Measurements from ENCODE around the gene MMP3. TPM values are rescaled to one million over a fixed set of nuclear protein-coding genes. Genes with fewer than 3 reads are reported as not detected.
A peak's percentile ranks its signal among the peaks of the same experiment; 100 is the strongest.

The MMP3 gene
- total RNA-seq, 2 donors from 2014 or later, result not detected

DNA sequence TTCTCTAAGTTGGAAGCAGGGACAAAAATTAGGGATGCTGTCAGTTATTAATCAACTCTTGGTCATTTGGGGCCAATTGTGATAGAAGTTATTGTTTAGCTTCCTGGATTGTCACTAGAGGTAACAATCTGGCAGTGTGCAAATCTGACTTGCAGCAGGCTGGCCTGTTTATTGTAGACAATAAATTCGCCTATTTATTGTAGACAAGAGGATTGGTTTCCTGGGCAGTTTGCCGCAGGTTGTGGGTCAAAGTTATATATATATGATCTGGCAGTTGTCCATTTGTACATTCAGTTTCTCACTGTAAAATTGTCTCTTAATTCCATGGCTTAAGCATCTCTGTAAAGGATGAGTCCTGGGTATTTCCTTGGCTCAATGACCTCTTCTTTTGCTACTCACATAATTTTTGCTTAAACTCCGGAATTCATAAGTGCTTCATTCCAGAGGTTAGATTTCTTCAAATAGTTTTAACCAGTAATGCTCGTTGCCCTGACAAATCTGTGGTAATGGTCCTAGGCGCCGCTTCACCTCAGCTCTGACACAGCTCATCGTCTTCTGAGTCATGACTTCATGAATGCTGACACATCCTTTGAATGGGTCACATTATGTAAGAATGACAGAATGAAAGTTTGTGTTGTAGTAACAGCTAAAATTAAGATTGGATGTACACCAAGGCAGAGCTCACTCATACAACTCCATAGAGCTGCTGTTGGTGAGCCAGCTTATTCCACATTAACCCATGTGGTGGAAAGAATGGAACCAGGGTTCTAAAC lies 7.8 kb upstream of the MMP3 start:
- Mint-ChIP-seq H3K9me3 (no peaks in the 10 kb centered on the region), H3K36me3 (ENCODE audit: insufficient read depth in 2 of 2) (no peaks in the 10 kb centered on the region), H3K4me1 (ENCODE audit: low read depth) (no peaks in the 10 kb centered on the region), H3K4me3 (no peak overlapping the region), H3K27ac (no peak overlapping the region), H3K27me3 (ENCODE audit: low read depth) (no peaks in the 10 kb centered on the region)
- DNase-seq (no peak), ATAC-seq (replicated peaks in 1 of 2) (no peak)

DNA sequence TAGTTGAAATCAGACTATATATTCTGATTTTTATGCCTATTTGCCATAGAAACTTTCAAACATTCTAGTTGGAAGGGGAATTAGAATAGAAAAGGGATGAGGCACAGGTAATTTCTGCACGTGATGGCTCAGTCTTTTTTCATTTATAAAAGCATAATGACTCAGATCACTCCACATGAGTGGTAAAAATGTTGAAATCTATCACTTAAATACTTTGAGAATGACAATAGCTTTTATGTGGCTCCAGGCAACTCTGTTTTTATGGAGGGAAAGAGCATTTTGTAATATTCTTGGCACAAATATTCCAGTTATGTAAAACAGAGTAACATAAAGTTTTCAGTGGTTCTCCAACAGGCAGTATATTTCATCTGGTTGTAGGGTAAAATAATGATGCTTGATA lies 5.9 kb upstream of the MMP3 start:
- Mint-ChIP-seq H3K4me3 (no peak overlapping the region), H3K27ac (no peak overlapping the region), H3K36me3 (ENCODE audit: insufficient read depth in 2 of 2) (no peaks in the 10 kb centered on the region), H3K27me3 (ENCODE audit: low read depth) (no peaks in the 10 kb centered on the region), H3K4me1 (ENCODE audit: low read depth) (no peaks in the 10 kb centered on the region), H3K9me3 (no peaks in the 10 kb centered on the region)
- no peak for DNase-seq
- ATAC-seq (replicated peaks in 1 of 2), result no peak

DNA sequence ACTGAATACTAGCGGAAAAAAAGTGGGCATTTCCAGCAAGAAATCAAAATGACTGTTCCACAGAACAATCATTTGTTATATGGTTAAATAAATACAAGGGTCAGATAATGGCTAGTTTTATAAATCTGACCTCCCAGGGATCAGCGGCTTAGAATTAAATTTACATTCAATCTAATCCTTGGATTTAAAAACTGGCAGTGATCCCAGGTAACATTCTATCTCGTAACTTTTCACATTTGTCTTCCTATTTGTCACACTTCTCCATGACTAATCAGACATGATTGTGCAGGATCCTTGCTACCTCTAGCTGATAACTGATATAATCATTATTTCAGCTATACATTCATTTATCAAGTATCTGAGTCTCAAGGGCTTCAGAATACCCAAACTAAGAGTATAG lies 2.9 kb upstream of the MMP3 start:
- Mint-ChIP-seq H3K9me3 (no peaks in the 10 kb centered on the region), H3K4me3 (no peak overlapping the region), H3K4me1 (ENCODE audit: low read depth) (no peaks in the 10 kb centered on the region), H3K27me3 (ENCODE audit: low read depth) (no peaks in the 10 kb centered on the region), H3K36me3 (ENCODE audit: insufficient read depth in 2 of 2) (no peaks in the 10 kb centered on the region), H3K27ac (no peak overlapping the region)
- no peak for ATAC-seq (replicated peaks in 1 of 2)
- DNase-seq, result no peak

DNA sequence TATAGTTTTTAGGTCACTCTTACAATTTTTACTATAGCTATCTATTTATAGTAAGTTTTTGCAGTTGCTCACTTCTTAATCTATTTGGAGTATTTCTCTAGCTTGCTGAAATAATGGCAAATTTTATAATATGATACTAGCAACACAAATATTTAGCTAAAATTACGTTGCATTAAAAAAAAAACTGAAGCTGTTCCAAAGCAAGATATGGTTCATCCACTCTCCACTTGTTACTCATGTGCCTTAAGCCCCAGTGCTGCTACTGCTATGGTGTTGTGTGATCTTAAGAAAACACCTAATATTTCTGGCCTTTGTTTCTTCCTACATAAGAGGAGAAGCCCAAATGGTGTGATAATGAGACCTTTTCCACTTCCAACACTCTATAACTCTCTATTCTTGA lies 479 bp downstream of the MMP3 start:
- no peaks in the 10 kb centered on the region for H3K9me3 Mint-ChIP-seq
- DNase-seq, result no peak

DNA sequence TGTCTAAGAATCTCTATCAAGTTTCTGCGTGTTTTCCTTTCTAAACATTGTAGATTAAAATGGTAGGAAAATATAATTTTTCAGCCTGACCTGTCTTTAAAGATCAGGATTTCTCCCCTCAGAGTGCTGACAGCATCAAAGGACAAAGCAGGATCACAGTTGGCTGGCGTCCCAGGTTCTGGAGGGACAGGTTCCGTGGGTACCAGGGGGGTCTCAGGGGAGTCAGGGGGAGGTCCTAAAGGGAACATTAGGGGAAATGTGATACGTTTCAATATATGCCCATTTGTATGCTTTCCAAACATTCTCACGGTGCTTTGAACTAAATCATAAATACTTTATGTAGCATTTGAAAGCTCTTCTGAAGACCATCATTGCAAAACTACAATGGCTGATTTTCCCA lies 3.4 kb downstream of the MMP3 start:
- Mint-ChIP-seq H3K36me3 (ENCODE audit: insufficient read depth in 2 of 2) (no peaks in the 10 kb centered on the region), H3K27me3 (ENCODE audit: low read depth) (no peaks in the 10 kb centered on the region), H3K9me3 (no peaks in the 10 kb centered on the region), H3K27ac (no peak overlapping the region), H3K4me3 (no peak overlapping the region), H3K4me1 (ENCODE audit: low read depth) (no peaks in the 10 kb centered on the region)
- ATAC-seq (replicated peaks in 1 of 2), result no peak
- no peak for DNase-seq

More for the DNA sequence above, 479 bp downstream of the MMP3 start:
- Mint-ChIP-seq H3K27me3 (ENCODE audit: low read depth) (no peaks in the 10 kb centered on the region), H3K36me3 (ENCODE audit: insufficient read depth in 2 of 2) (no peaks in the 10 kb centered on the region), H3K4me3 (no peak overlapping the region), H3K27ac (no peak overlapping the region), H3K4me1 (ENCODE audit: low read depth) (no peaks in the 10 kb centered on the region)
- no peak for ATAC-seq (replicated peaks in 1 of 2)

DNA sequence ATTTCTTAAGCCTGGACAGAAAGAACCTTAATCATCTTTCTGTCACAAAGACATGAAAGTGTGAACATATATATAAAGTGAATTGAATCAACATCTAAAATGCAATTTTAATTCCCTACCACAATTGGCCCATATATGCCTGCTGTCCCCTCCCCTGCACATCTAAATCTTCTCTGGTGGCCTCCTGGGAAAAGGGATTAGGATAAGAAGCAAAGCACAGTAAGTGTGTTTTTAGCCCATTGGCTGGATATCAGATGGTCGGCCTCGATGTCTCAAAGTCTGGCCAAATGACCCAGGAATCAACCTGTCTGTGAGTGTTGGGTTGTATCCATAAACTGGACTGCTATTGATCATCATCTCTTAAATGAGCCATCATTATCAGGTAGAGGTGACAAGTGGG lies 5.8 kb downstream of the MMP3 start:
- ATAC-seq (replicated peaks in 1 of 2) (no peak), DNase-seq (no peak)
- no peaks in the 10 kb centered on the region for H3K36me3 Mint-ChIP-seq (ENCODE audit: insufficient read depth in 2 of 2)
- no peaks in the 10 kb centered on the region for H3K4me1 Mint-ChIP-seq (ENCODE audit: low read depth)
- no peaks in the 10 kb centered on the region for H3K27me3 Mint-ChIP-seq (ENCODE audit: low read depth)
- no peak overlapping the region for H3K4me3 Mint-ChIP-seq
- no peak overlapping the region for H3K27ac Mint-ChIP-seq
- H3K9me3 Mint-ChIP-seq, result no peaks in the 10 kb centered on the region

DNA sequence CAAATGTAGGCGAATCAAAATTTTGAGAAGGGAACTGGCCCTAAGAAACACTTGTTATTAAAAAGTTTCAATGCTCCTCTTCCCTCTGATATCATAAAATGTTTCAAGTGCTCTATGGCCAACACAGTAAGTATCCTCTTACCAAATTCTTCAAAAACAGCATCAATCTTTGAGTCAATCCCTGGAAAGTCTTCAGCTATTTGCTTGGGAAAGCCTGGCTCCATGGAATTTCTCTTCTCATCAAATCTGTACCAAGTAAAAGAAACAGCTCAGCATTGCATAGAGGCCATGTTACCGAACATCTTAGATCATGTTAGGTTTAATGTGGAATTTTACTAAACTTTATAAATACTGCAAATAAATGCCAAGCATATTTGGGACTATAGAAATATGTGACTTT lies 6.3 kb downstream of the MMP3 start:
- DNase-seq, result no peak
- H3K27me3 Mint-ChIP-seq (ENCODE audit: low read depth), result no peaks in the 10 kb centered on the region
- H3K9me3 Mint-ChIP-seq, result no peaks in the 10 kb centered on the region
- no peak overlapping the region for H3K4me3 Mint-ChIP-seq
- no peak overlapping the region for H3K27ac Mint-ChIP-seq
- H3K36me3 Mint-ChIP-seq (ENCODE audit: insufficient read depth in 2 of 2), result no peaks in the 10 kb centered on the region
- no peaks in the 10 kb centered on the region for H3K4me1 Mint-ChIP-seq (ENCODE audit: low read depth)
- no peak for ATAC-seq (replicated peaks in 1 of 2)

DNA sequence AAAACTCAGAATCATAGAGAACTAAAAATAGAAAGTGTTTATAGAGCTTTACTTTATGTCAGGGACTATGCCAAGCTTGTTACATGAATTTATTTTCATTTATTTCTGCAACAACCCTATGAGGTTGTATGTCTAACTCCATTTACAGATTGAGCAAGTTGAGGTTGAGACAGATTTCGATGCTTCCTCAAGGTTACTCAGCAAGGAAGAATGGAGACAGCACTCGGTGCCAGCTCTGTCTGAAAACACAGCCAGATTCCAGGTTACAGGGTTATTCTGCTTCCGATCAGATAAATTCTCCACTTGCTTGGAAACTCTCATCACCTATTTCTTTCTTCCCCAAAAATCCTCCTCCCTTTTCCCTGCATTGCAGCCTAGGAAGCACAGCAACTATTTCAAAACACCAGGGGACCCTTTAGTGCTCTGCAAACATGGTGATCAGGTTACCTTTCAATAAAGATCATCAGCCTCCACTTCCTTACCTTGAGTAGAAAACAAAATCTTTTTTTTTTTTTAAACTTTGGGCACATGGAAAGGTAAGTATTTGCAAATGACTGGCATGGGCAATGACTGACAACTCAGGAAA lies 7.0 kb downstream of the MMP3 start:
- Mint-ChIP-seq H3K36me3 (ENCODE audit: insufficient read depth in 2 of 2) (no peaks in the 10 kb centered on the region), H3K27me3 (ENCODE audit: low read depth) (no peaks in the 10 kb centered on the region)

DNA sequence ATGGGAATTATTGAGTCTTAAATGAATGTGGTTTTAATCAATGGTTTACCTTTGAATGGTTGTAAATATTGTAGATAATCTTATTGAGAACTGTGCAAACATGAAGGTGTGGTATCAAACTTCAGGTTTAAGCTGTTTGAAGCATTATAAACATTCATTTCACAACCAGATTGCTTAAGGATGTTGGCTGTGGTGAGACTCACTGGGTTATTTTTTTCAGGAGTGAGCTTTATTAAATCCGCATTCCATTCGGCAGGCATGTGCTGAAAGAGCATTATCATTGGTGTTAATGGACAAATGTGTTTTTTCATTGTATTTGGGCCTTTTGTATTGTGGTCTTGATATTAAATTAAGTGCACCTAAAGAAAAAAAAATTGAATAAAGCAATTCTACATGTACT lies 9.7 kb downstream of the MMP3 start:
- no peaks in the 10 kb centered on the region for H3K36me3 Mint-ChIP-seq (ENCODE audit: insufficient read depth in 2 of 2)
- H3K4me3 Mint-ChIP-seq, result no peak overlapping the region
- H3K27ac Mint-ChIP-seq, result no peak overlapping the region
- peaks cover 5% of the 10 kb centered on the region for H3K27me3 Mint-ChIP-seq (ENCODE audit: low read depth)
- no peaks in the 10 kb centered on the region for H3K9me3 Mint-ChIP-seq
- H3K4me1 Mint-ChIP-seq (ENCODE audit: low read depth), result no peaks in the 10 kb centered on the region
- DNase-seq (no peak), ATAC-seq (replicated peaks in 1 of 2) (no peak)

More for the DNA sequence above, 7.0 kb downstream of the MMP3 start:
- no peaks in the 10 kb centered on the region for H3K4me1 Mint-ChIP-seq (ENCODE audit: low read depth)
- DNase-seq (no peak), ATAC-seq (replicated peaks in 1 of 2) (no peak)
- H3K4me3 Mint-ChIP-seq, result no peak overlapping the region
- H3K9me3 Mint-ChIP-seq, result no peaks in the 10 kb centered on the region
- H3K27ac Mint-ChIP-seq, result no peak overlapping the region

DNA sequence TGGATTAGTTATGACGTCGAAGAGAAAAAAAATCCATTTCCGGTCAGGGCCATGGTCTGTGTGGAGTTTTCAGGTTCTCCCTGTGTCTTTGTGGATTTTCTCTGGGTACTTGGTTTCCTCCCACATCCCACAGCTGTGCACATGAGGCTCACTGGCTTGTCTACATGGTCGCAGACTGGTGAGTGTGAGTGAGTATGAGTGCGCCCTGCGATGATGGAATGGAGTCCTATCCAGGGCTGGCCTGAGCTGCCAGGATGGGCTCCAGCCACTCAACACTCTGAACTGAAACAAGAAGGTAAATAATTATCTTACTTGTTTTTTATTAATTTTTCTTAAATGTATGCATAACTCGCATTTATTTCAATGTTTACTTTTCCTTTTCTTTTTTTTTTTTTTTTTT lies 10.8 kb downstream of the MMP3 start:
- Mint-ChIP-seq H3K4me1 (ENCODE audit: low read depth) (no peaks in the 10 kb centered on the region), H3K9me3 (no peaks in the 10 kb centered on the region), H3K27me3 (ENCODE audit: low read depth) (peaks cover 5% of the 10 kb centered on the region), H3K36me3 (ENCODE audit: insufficient read depth in 2 of 2) (no peaks in the 10 kb centered on the region), H3K27ac (no peak overlapping the region), H3K4me3 (no peak overlapping the region)
- DNase-seq, result no peak
- no peak for ATAC-seq (replicated peaks in 1 of 2)

DNA sequence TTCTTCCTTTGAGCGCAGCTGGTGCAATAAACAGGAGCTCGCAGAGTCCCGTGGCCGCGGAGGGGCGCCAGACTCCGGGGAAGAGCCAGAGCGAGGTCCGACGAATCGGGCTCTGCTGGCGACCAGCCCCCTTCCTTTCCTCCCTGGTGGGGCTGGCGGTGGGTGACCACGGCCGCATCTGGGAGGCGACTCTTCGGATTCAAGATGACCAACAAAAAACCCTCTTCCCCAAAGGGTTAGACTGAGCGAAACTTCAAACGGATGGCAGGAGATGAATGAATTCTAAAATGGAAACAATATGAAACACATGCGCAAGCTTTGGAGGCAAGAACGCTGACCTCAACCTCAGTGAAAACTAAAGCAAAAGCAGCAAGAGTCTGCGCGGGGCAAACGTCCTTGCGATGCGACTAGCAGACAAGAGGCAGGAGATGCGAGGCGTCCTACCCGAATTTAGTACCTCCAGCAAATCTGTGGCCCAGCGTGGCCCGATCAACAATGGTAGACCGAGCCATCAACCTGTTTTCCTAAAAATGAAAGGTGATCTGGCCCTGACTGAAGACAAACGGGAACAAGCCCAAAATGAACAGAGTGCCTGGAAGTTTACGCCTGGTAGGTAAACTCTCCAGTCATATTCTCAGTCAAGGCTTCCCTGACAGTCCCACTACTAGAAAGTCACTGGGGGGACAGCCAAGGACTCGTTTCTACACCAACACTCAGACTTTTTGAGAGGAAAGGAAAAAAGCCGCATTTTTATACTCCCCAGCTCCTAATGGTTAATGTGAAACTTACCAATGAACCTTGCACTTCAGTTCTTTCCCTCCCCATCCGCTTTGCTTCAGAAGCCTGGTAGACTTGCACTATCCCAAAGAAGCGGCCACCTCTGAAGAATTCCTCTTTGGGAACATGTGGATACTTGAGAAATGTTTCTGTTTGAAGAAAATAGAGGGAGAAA lies 11.6 kb downstream of the MMP3 start:
- Mint-ChIP-seq H3K27ac (no peak overlapping the region), H3K4me1 (ENCODE audit: low read depth) (no peaks in the 10 kb centered on the region), H3K36me3 (ENCODE audit: insufficient read depth in 2 of 2) (no peaks in the 10 kb centered on the region), H3K4me3 (peak overlapping the region; percentile 44 to 51), H3K9me3 (no peaks in the 10 kb centered on the region), H3K27me3 (ENCODE audit: low read depth) (peaks cover 5% of the 10 kb centered on the region)
- DNase-seq (peak; percentile 28 to 37), ATAC-seq (replicated peaks in 1 of 2) (peak in 1 of 2 donors; percentile 43)

DNA sequence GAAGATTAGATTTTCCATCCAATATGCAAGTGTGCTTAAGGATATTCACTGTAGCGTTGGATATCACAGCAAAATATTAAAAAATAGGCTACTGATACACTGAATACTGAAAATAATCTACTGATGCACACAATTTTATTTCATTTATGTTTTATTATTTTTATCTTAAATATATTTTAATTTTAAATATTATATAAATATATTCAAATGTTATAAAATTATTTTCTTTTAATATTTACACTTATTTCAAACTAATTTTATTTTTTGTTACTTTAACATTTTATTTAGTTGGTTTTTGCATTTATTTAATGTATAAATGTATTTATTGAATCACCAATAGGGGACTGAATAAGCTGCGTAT lies 12.3 kb downstream of the MMP3 start:
- Mint-ChIP-seq H3K9me3 (peaks cover 0 to 2% of the 10 kb centered on the region in 2 donors), H3K4me3 (no peak overlapping the region), H3K27ac (no peak overlapping the region), H3K36me3 (ENCODE audit: insufficient read depth in 2 of 2) (no peaks in the 10 kb centered on the region), H3K27me3 (ENCODE audit: low read depth) (peaks cover 5% of the 10 kb centered on the region), H3K4me1 (ENCODE audit: low read depth) (no peaks in the 10 kb centered on the region)
- DNase-seq (no peak), ATAC-seq (replicated peaks in 1 of 2) (no peak)

DNA sequence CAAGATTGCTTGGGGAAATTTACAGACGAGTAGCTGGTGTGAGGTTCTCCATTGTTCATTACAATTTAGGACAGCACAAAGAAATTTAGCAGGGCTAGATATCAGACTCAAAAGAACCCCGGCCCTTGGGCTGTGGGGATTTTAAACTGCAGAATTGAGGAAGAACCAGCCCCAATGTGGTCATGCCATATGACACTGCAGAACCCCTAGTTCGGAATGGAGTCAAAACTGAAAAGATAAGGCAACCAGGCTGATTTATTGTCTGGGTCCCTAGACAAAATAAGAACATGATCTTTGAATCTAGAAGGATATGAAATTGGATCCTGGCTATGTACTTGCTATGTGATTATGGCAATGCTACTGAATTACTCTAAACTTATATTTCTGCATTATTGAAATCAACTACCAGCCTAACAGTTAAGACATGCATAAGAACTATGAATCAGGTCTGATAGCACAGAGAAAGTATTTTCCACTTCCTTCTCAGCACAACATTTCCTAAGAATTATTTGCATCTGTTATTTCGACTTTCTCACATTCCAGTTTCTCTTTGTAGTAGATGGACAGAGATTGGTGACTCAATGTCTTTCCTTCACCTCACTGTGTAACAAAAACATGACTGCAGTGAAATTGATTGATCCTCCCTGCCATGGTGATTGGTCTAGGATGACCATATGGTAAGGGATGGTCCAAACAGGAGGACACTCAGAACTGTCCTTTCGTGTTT lies 13.2 kb downstream of the MMP3 start:
- Mint-ChIP-seq H3K27ac (no peak overlapping the region), H3K36me3 (ENCODE audit: insufficient read depth in 2 of 2) (no peaks in the 10 kb centered on the region), H3K4me1 (ENCODE audit: low read depth) (no peaks in the 10 kb centered on the region), H3K27me3 (ENCODE audit: low read depth) (peaks cover 5% of the 10 kb centered on the region), H3K4me3 (no peak overlapping the region), H3K9me3 (peaks cover 0 to 2% of the 10 kb centered on the region in 2 donors)
- DNase-seq, result no peak
- ATAC-seq (replicated peaks in 1 of 2), result no peak
